Measurements from ENCODE around the gene DRC7. TPM values are rescaled to one million over a fixed set of nuclear protein-coding genes. Genes with fewer than 3 reads are reported as not detected.

Gene DRC7
- total RNA-seq, 4 donors from 2014 or later, result not detected

DNA sequence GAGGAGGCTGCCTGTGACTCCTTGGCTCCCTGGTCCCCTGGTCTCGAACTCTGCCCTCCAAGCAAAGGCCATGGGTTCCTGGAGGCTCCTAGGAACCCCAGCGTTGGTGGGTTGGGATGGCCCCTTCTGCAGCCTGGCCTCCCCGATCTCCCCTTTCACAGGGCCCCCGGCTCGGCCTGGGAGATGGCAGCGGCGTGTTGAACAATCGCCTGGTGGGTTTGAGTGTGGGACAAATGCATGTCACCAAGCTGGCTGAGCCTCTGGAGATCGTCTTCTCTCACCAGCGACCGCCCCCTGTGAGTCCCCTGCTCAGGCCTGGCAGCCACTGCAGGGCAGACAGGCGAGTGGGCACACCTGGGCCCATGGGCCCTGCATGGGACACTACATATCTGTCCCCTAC lies 15.6 kb upstream of the DRC7 start:
- Histone ChIP-seq H3K36me3 (no peaks in the 10 kb centered on the region), H3K27ac (no peak overlapping the region), H3K4me1 (no peaks in the 10 kb centered on the region), H3K9me3 (no peaks in the 10 kb centered on the region), H3K27me3 (no peaks in the 10 kb centered on the region), H3K4me3 (no peak overlapping the region)
- TF ChIP-seq, protein P1, sequence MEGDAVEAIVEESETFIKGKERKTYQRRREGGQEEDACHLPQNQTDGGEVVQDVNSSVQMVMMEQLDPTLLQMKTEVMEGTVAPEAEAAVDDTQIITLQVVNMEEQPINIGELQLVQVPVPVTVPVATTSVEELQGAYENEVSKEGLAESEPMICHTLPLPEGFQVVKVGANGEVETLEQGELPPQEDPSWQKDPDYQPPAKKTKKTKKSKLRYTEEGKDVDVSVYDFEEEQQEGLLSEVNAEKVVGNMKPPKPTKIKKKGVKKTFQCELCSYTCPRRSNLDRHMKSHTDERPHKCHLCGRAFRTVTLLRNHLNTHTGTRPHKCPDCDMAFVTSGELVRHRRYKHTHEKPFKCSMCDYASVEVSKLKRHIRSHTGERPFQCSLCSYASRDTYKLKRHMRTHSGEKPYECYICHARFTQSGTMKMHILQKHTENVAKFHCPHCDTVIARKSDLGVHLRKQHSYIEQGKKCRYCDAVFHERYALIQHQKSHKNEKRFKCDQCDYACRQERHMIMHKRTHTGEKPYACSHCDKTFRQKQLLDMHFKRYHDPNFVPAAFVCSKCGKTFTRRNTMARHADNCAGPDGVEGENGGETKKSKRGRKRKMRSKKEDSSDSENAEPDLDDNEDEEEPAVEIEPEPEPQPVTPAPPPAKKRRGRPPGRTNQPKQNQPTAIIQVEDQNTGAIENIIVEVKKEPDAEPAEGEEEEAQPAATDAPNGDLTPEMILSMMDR (IDR thresholded peaks at IDR 0.05), result no peak
- no peak for TF ChIP-seq POLR2A (IDR thresholded peaks at IDR 0.05)
- DNase-seq, result no peak

GRCh38 chr16:57679767-57680482 lies 14.7 kb upstream of the DRC7 start:
- no peak for TF ChIP-seq POLR2A (IDR thresholded peaks at IDR 0.05)
- TF ChIP-seq, protein P1 (IDR thresholded peaks at IDR 0.05), result no peak
- H3K27me3 ChIP-seq, result no peaks in the 10 kb centered on the region
- H3K9me3 ChIP-seq, result no peaks in the 10 kb centered on the region
- no peak overlapping the region for H3K4me3 ChIP-seq
- no peak for DNase-seq
- H3K4me1 ChIP-seq, result no peaks in the 10 kb centered on the region
- no peak overlapping the region for H3K27ac ChIP-seq
- no peaks in the 10 kb centered on the region for H3K36me3 ChIP-seq

DNA sequence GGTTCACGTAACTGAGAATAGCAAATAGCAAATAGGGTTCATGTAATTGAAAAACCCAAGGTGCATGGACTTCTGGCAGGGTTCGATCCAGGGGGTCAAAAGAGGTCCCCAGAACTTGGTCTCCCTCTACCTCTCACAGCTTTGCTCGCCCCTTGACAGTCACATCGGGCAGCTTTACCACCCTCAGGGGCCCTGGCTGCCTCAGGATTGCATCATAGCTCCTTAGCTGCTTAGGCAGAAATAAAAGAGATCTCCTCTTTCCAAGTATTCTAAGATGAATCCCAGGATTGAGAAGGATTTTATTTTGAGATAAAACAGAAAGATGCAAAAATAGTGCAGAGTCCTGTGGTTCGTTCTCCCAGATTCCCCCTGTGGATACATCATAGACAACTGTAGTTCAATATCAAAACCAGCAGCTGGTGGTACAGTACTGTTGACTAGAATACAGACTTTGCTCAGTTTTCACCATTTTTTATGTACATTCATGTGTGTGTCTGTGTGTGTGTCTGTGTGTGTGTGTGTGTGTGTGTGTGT lies 13.7 kb upstream of the DRC7 start:
- no peak for TF ChIP-seq POLR2A (IDR thresholded peaks at IDR 0.05)
- TF ChIP-seq, protein P1 (IDR thresholded peaks at IDR 0.05), result no peak
- Histone ChIP-seq H3K4me1 (no peaks in the 10 kb centered on the region), H3K36me3 (no peaks in the 10 kb centered on the region), H3K27me3 (no peaks in the 10 kb centered on the region), H3K4me3 (no peak overlapping the region), H3K9me3 (no peaks in the 10 kb centered on the region), H3K27ac (no peak overlapping the region)
- DNase-seq, result no peak

- H3K27ac ChIP-seq, result no peak overlapping the region
- no peaks in the 10 kb centered on the region for H3K27me3 ChIP-seq
- TF ChIP-seq, protein P1 (IDR thresholded peaks at IDR 0.05), result no peak
- no peak for TF ChIP-seq POLR2A (IDR thresholded peaks at IDR 0.05)
- H3K4me1 ChIP-seq, result no peaks in the 10 kb centered on the region
- no peak overlapping the region for H3K4me3 ChIP-seq
- H3K9me3 ChIP-seq, result no peaks in the 10 kb centered on the region
- no peak for DNase-seq
- no peaks in the 10 kb centered on the region for H3K36me3 ChIP-seq
Measured at GRCh38 chr16:57681950-57682728, 12.5 kb upstream of the DRC7 start.

- Histone ChIP-seq H3K27ac (no peak overlapping the region), H3K4me1 (no peaks in the 10 kb centered on the region), H3K4me3 (no peak overlapping the region), H3K9me3 (no peaks in the 10 kb centered on the region), H3K27me3 (no peaks in the 10 kb centered on the region), H3K36me3 (no peaks in the 10 kb centered on the region)
- TF ChIP-seq, protein P1 (IDR thresholded peaks at IDR 0.05), result no peak
- TF ChIP-seq POLR2A (IDR thresholded peaks at IDR 0.05), result no peak
- DNase-seq, result no peak
Measured at GRCh38 chr16:57682809-57683635, 11.6 kb upstream of the DRC7 start.

Measured in Peyer's patch (tissue), 4 donors.